Endothelial cell of umbilical vein (primary cell): ENCODE measurements around the gene RGS6. TPM values are rescaled to one million over a fixed set of nuclear protein-coding genes. Genes with fewer than 3 reads are reported as not detected.

ENCODE experiments used
- BruUV-seq: library from RNA; stranded (reverse); fragments of 400-500 nt; replicated peaks from 2 replicates; lab custom pipeline; 2021; lab: Mats Ljungman, UMichigan
- CTCF ChIA-PET: fragments of 300-600, 350-600 bp; sonication (Branson Sonifier 250); formaldehyde crosslinking; loops from one replicate; lab custom pipeline; 2021; ENCODE audit warnings: antibody characterized with exemption, inconsistent platforms; lab: Charles Lee
- POLR2A ChIA-PET: fragments of 300-600, 350-600 bp; sonication (Branson Sonifier 250); formaldehyde crosslinking; loops from one replicate; lab custom pipeline; 2021; ENCODE audit warnings: antibody characterized with exemption, inconsistent platforms; lab: Charles Lee
- DNase-seq: peaks from one replicate; pipeline ENCODE4 v3.0.0-alpha.2; 2011; ENCODE audit warnings: low read depth, low spot score
- FAIRE-seq: peaks from 2 replicates; lab custom pipeline; 2011; peaks lifted over from hg19 to GRCh38; lab: Jason Lieb, UNC
- H2AFZ ChIP-seq: 2 replicates; pipeline ENCODE4 v1.6.0; 2012; ENCODE audit warnings: low read depth, low read length, control low read depth, inconsistent platforms
- H3K27ac ChIP-seq: 2 replicates; pipeline ENCODE4 v1.5.1; 2011; ENCODE audit warnings: low read depth, mild to moderate bottlenecking, control low read depth, low read length, moderate library complexity; ENCODE audit not compliant: insufficient read depth
- H3K27me3 ChIP-seq, 2 experiments: 2 replicates each; pipeline versions ENCODE4 v1.6.0 to v1.6.1; 2011; ENCODE audit warnings: low read length in 2 of 2, mixed read lengths in 1 of 2; ENCODE audit not compliant: control insufficient read depth in 2 of 2, insufficient read depth in 2 of 2
- H3K36me3 ChIP-seq, 2 experiments: 2 replicates in 1 of 2; 3 replicates in 1 of 2; pipeline ENCODE4 v1.5.1; 2011; ENCODE audit warnings: low read length in 2 of 2, mild to moderate bottlenecking in 1 of 2, moderate library complexity in 1 of 2; ENCODE audit not compliant: control insufficient read depth in 2 of 2, insufficient read depth in 2 of 2; ENCODE audit errors: extremely low read depth in 1 of 2
- H3K4me1 ChIP-seq: 3 replicates; pipeline ENCODE4 v1.5.1; 2011; ENCODE audit warnings: mild to moderate bottlenecking, low read length; ENCODE audit not compliant: control insufficient read depth, insufficient read depth; ENCODE audit errors: extremely low read depth
- H3K4me2 ChIP-seq: 2 replicates; pipeline ENCODE4 v1.6.1; 2011; ENCODE audit warnings: low read length, control low read depth, mixed read lengths; ENCODE audit not compliant: insufficient read depth
- H3K4me3 ChIP-seq, 3 experiments: fragments of 200-600 bp in 1 of 3; sonication (generic), shearing (Covaris generic) in 1 of 3; replicated peaks in 1 of 3; 2 replicates each; pipeline ENCODE4 v1.5.1; 2011 to 2016; ENCODE audit warnings: control low read depth in 3 of 3, low read length in 3 of 3, mild to moderate bottlenecking in 2 of 3, inconsistent platforms in 1 of 3, low read depth in 1 of 3, moderate library complexity in 1 of 3; ENCODE audit not compliant: insufficient read depth in 1 of 3
- H3K79me2 ChIP-seq: 2 replicates; pipeline ENCODE4 v1.6.0; 2012; ENCODE audit warnings: low read length, inconsistent platforms; ENCODE audit not compliant: control insufficient read depth, insufficient read depth
- H3K9ac ChIP-seq: replicated peaks from 2 replicates; pipeline ENCODE3; 2011; ENCODE audit warnings: low read length, control low read depth; ENCODE audit not compliant: insufficient read depth; ENCODE audit errors: extremely low read depth
- H3K9me1 ChIP-seq: replicated peaks from 3 replicates; pipeline ENCODE4 v1.6.0; 2011; ENCODE audit warnings: mild to moderate bottlenecking, low read length; ENCODE audit not compliant: control insufficient read depth, insufficient read depth; ENCODE audit errors: extremely low read depth
- H3K9me3 ChIP-seq: replicated peaks from 2 replicates; pipeline ENCODE4 v1.5.1; 2012; ENCODE audit warnings: low read length, inconsistent platforms; ENCODE audit not compliant: control insufficient read depth, insufficient read depth
- H4K20me1 ChIP-seq: replicated peaks from 2 replicates; pipeline ENCODE3; 2011; ENCODE audit warnings: mild to moderate bottlenecking, low read length; ENCODE audit not compliant: control insufficient read depth, insufficient read depth; ENCODE audit errors: extremely low read depth
- CTCF ChIP-seq, 2 donors: IDR thresholded peaks; 1 replicate in 1 of 2; 2 replicates in 1 of 2; pipeline ENCODE4 v1.5.1; 2011; ENCODE audit warnings: low read length in 2 of 2, mild to moderate bottlenecking in 2 of 2, moderate library complexity in 2 of 2, control low read depth in 1 of 2, inconsistent platforms in 1 of 2, low read depth in 1 of 2; ENCODE audit not compliant: insufficient read depth in 1 of 2; ENCODE audit errors: extremely low read depth in 1 of 2
- EZH2 ChIP-seq: IDR thresholded peaks from 2 replicates; pipeline ENCODE4 v1.6.1; 2012; ENCODE audit warnings: borderline replicate concordance, low read depth, mild to moderate bottlenecking, moderate library complexity, low read length, inconsistent platforms; ENCODE audit not compliant: severe bottlenecking
- FOS ChIP-seq: IDR thresholded peaks from 2 replicates; pipeline ENCODE4 v1.6.1; 2011; ENCODE audit warnings: mild to moderate bottlenecking, low read length, moderate library complexity, borderline replicate concordance; ENCODE audit not compliant: insufficient read depth
- GATA2 ChIP-seq: IDR thresholded peaks from 2 replicates; pipeline ENCODE4 v1.7.0; 2011; ENCODE audit warnings: low read depth, mild to moderate bottlenecking, moderate library complexity, mixed read lengths, low read length; ENCODE audit not compliant: insufficient read length, insufficient read depth
- JUN ChIP-seq: IDR thresholded peaks from 2 replicates; pipeline ENCODE4 v1.6.1; 2011; ENCODE audit warnings: borderline replicate concordance, low read depth; ENCODE audit not compliant: insufficient read length, insufficient read depth
- MYC ChIP-seq: IDR thresholded peaks from one replicate; pipeline ENCODE4 v1.6.1; 2011; ENCODE audit warnings: mild to moderate bottlenecking, low read depth, low read length
- POLR2A ChIP-seq: IDR thresholded peaks from 2 replicates; pipeline ENCODE4 v1.6.1; 2012; ENCODE audit warnings: low read depth, mild to moderate bottlenecking, control low read depth, low read length
- POLR2AphosphoS5 ChIP-seq: IDR thresholded peaks from 2 replicates; pipeline ENCODE4 v1.6.1; 2012; ENCODE audit warnings: low read depth, mild to moderate bottlenecking, control low read depth, low read length, moderate library complexity; ENCODE audit not compliant: insufficient read depth
- dilution Hi-C: fragments of 300-500 bp; cut with MboI; formaldehyde crosslinking; loops from one replicate; pipeline ENCODE4 v1.15.0; 2019; ENCODE audit warnings: low sequenced_read_pairs; ENCODE audit not compliant: extremely low pct_ligation_motif_present
- intact Hi-C: fragments of 100-400 bp; cut with micrococcal nuclease; formaldehyde crosslinking; loops from one replicate; pipeline ENCODE4 v1.10.0; 2022
- polyA plus RNA-seq, 4 experiments: library from polyadenylated mRNA; depleted of rRNA in 3 of 4; stranded (reverse) in 3 of 4; unstranded in 1 of 4; fragments of >200 nt; gene quantifications; 2 replicates each; pipeline versions ENCODE4 v1.2.1 to v1.2.3, GENCODE V29; 2011 to 2012; ENCODE audit warnings: missing spikeins in 1 of 4
- total RNA-seq: library from RNA; stranded (reverse); gene quantifications from 2 replicates; pipeline ENCODE4 v1.2.3, GENCODE V29; 2021
- TF ChIP-seq, protein P1 (sequence below): IDR thresholded peaks from 2 replicates; pipeline ENCODE4 v1.6.1; 2011; ENCODE audit not compliant: insufficient read depth, insufficient read length

RGS6 gene
- total and polyA plus RNA-seq, 2 donors (not counting 3 experiments of a cell fraction or from before 2014, with no cell fraction given) = not detected

DNA sequence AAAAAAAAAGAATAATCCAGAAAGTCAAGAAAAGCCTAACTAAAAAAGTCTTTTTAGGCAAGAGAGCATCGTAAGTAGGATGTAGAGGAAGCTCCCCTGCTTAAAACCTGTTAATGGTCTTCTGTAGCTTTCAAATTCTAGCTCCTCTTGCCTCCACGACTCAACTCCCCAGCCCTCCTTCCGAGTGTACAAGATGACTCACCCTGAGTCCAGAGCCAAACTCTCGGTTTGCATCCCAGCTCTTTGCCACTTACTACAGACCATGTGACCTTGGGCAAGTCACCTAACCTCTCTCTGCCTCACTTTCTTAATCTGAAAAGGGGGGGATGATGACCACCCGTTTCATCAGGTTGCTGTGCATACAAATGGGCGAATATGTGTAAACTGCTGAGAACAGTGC is 501.3 kb downstream of the RGS6 start:
- CTCF ChIA-PET = interaction anchor here (1.4 kb wide), 1 partner anchor 10 kb away, joined by 3 read pairs; no protein-coding TSS in a partner anchor
- BruUV-seq = no TSS peak
- DNase-seq = no peak

DNA sequence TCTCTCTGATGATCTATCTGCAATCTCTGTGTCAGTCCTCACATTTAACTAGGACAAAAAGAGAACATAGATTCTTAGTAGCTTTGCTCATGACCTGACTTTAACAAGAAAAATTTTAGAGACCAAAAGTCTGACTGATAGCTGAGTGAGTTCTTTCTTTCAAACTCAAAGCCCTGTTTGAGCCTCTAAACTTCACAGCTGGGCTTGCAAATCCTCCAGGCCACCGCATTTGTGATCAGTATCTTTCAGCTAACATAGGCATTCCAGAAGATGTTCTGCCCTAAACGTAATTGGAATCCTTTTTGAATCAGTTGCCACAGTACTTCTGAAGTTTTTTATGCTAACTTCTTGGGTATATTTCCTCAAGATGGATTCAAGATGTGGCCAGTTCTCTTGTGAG is 502.6 kb downstream of the RGS6 start:
- no peak for FAIRE-seq

More for the DNA sequence above, 501.3 kb downstream of the RGS6 start:
- Histone ChIP-seq H3K4me1 (no peaks in the 10 kb centered on the region), H4K20me1 (no peaks in the 10 kb centered on the region), H3K4me2 (no peak overlapping the region), H3K9me3 (no peaks in the 10 kb centered on the region), H2AFZ (no peak overlapping the region), H3K27me3 (no peaks in the 10 kb centered on the region), H3K9ac (no peak overlapping the region), H3K36me3 (no peaks in the 10 kb centered on the region), H3K27ac (no peak overlapping the region), H3K9me1 (no peaks in the 10 kb centered on the region), H3K79me2 (no peaks in the 10 kb centered on the region), H3K4me3 (no peak overlapping the region)
- no peak for FAIRE-seq
- TF ChIP-seq JUN (no peak), EZH2 (no peak)
- intact Hi-C loops = no loop called here
- dilution Hi-C loops = no loop called here
- POLR2A ChIA-PET = no interaction called here

More for the DNA sequence above, 502.6 kb downstream of the RGS6 start:
- Histone ChIP-seq H4K20me1 (no peaks in the 10 kb centered on the region), H3K9me1 (no peaks in the 10 kb centered on the region), H2AFZ (no peak overlapping the region), H3K4me3 (no peak overlapping the region), H3K79me2 (no peaks in the 10 kb centered on the region), H3K4me2 (no peak overlapping the region), H3K9ac (no peak overlapping the region), H3K9me3 (no peaks in the 10 kb centered on the region), H3K4me1 (no peaks in the 10 kb centered on the region), H3K36me3 (no peaks in the 10 kb centered on the region), H3K27ac (no peak overlapping the region), H3K27me3 (no peaks in the 10 kb centered on the region)
- no peak for DNase-seq
- CTCF ChIA-PET = interaction anchor here (0.9 kb wide), 1 partner anchor 14 kb away, joined by 3 read pairs; no protein-coding TSS in a partner anchor
- POLR2A ChIA-PET = no interaction called here
- intact Hi-C loops = no loop called here
- no TSS peak for BruUV-seq
- dilution Hi-C loops = no loop called here
- TF ChIP-seq POLR2A (no peak), FOS (no peak), MYC (no peak), GATA2 (no peak), CTCF (IDR thresholded peaks at IDR 0.05; ENCODE audit: extremely low read depth in 1 of 2, insufficient read depth in 1 of 2, low read depth in 1 of 2, low read length in 2 of 2) (no peak), POLR2AphosphoS5 (no peak), EZH2 (no peak), JUN (no peak)
- TF ChIP-seq, protein P1, sequence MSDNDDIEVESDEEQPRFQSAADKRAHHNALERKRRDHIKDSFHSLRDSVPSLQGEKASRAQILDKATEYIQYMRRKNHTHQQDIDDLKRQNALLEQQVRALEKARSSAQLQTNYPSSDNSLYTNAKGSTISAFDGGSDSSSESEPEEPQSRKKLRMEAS = no peak
